Pons (tissue), 1 donor: ENCODE measurements around the gene ALOX12B.
"Not testable (repeated sequence)": the region's sequence is repeated elsewhere in the genome, so short reads cannot be mapped to it uniquely, and the experiment has no call there.

Experiments
- DNase-seq: peaks from one replicate; pipeline ENCODE4 v3.0.0-alpha.2; 2016; ENCODE audit warnings: low spot score

The ALOX12B gene

GRCh38 chr17:8082292-8082691 lies 5.2 kb downstream of the ALOX12B start:
- DNase-seq = no peak

- DNase-seq = no peak
These were observed 5.6 kb downstream of the ALOX12B start for GRCh38 chr17:8081876-8082275.

GRCh38 chr17:8080799-8081219 lies 6.7 kb downstream of the ALOX12B start:
- no peak for DNase-seq

GRCh38 chr17:8080208-8080798 lies 7.2 kb downstream of the ALOX12B start:
- DNase-seq = no peak

- DNase-seq = peak; percentile 25
These were observed 8.0 kb downstream of the ALOX12B start for GRCh38 chr17:8079291-8080207.

GRCh38 chr17:8077939-8078338 lies 9.6 kb downstream of the ALOX12B start:
- DNase-seq = not testable (repeated sequence)

GRCh38 chr17:8076502-8077266 lies 10.8 kb downstream of the ALOX12B start:
- DNase-seq = no peak

GRCh38 chr17:8075574-8076342 lies 11.8 kb downstream of the ALOX12B start:
- DNase-seq = no peak

GRCh38 chr17:8075081-8075480 lies 12.4 kb downstream of the ALOX12B start:
- DNase-seq = no peak

- no peak for DNase-seq
These were observed 13.0 kb downstream of the ALOX12B start for GRCh38 chr17:8074554-8074953.

GRCh38 chr17:8073627-8074484 lies 13.7 kb downstream of the ALOX12B start:
- DNase-seq = no peak

GRCh38 chr17:8072729-8073461 lies 14.6 kb downstream of the ALOX12B start:
- DNase-seq = no peak

- no peak for DNase-seq
These were observed 15.2 kb downstream of the ALOX12B start for GRCh38 chr17:8072341-8072728.

GRCh38 chr17:8071496-8071895 lies 16.0 kb downstream of the ALOX12B start:
- DNase-seq = no peak

GRCh38 chr17:8069587-8069860 lies 18.0 kb downstream of the ALOX12B start:
- no peak for DNase-seq

GRCh38 chr17:8068736-8069586 lies 18.6 kb downstream of the ALOX12B start:
- DNase-seq = no peak

GRCh38 chr17:8067806-8068205 lies 19.7 kb downstream of the ALOX12B start:
- no peak for DNase-seq

GRCh38 chr17:8066841-8067775 lies 20.4 kb downstream of the ALOX12B start:
- no peak for DNase-seq
